Stimulated activated naive CD4-positive, alpha-beta T cell (primary cell): ENCODE results near the gene CORO2A.
A peak's percentile ranks its signal among the peaks of the same experiment; 100 is the strongest.
"Not testable (repeated sequence)": the region's sequence is repeated elsewhere in the genome, so short reads cannot be mapped to it uniquely, and the experiment has no call there.

ENCODE experiments used
- DNase-seq, 6 experiments: peaks; one replicate each; lab custom pipeline; 2025; lab: John Stamatoyannopoulos, UW

Gene CORO2A

DNA sequence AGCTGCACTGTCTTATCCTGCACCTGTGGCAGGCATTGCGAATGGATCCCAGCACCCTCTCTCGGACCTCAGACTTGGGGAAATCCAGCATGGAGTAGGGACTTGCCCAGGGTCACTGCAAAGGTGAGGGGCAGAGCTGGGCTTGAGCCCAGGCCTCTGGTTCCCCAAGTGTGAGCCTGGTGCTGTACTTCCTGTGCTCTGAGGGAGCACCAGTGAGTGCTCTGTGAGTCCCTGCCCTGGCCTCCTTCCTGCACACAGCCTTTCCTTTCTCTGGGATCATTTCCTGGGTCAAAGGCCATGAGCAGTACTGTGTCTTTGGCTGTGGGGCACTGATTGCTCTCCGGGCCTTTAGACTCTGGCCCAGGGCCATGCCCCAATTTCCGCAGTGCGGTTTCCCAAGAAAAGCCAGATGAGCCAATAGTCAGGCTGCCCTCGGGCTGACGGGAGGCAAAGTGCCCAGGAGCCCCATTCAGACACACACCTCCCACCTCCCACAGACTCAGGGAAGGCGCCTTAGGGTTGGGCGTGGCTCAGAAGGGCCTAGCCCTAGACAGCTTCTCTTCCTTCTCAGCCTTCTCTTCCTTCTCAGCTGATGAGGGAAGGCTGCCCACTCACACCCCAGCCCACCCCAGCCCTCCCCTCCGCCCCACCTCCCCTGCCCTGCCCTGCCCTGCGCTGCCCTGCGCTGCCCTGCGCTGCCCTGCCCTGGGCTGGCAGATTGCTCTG, 50.1 kb downstream of the CORO2A start:
- DNase-seq = no peak

DNA sequence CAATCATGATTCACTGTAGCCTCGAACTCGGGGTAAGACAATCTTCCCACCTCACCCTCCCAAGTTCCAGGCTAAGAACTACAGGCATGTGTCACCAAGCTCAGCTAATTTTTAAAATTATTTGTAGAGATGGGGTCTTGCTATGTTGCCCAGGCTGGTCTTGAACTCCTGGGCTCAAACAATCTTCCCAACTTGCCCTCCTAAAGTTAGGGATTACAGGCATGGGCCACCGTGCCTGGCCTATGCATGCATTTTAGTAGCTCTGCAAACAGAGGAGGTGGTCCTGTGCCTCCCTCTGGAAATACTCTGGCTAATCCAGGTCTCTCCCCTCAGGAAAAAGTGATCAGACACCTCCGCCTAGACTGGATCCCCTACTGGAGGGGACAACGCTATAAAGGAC, 51.9 kb downstream of the CORO2A start:
- no peak for DNase-seq

DNA sequence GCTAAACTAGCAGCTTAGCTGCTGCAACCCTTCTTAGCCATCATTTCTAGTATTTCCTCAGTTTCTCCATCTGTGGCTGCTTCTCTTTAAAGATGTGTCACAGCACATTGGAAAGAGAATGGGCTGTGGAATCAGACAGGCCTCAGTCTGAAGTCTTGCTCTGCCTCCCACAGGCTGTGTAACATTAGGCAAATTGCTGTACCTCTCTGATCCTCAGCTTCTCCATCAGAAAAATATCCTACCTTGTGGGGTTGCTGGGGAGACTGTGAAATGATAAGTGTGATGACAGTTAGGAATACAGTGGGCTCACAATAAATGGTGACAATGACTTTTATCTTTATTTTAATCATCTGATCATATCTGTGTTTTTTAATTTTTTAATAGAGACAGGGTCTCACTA, 55.9 kb downstream of the CORO2A start:
- no peak for DNase-seq

DNA sequence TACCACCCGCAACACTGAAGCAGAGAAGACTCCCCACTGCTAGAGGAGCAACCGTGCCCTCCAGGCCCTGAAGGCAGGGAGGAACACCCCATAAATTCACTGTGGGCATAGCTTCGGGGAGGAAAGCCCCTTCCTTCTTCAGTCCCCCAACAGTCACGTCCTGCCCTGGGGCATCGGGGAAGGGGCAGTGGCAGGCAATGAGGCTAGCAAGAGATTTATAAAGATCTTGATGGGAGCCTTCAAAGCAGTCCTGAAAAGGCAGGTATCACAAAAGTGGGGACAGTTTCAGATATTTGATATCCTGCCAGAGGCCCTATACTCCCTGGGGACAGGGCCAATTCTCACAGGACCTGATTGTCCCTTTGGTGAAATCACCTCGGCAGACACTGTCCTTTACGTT, 56.5 kb downstream of the CORO2A start:
- no peak for DNase-seq

DNA sequence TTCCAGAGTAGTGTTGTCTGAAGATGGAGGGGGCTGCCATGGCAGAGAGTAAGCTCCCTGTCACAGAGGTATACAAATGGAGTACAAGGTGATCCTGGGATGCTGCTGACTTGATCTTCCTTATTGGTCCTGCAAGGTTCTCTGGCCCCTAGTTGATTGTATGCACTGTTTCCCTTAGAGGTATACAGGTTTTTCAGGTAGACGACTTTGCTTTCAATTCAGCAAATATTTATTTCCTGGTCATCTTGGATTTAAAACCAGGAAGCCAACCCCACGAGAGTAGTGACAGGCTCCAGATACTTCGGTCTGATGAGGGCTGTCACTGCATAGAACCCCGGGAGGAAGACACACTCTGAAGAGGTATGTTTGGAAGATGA, 56.9 kb downstream of the CORO2A start:
- DNase-seq = no peak

DNA sequence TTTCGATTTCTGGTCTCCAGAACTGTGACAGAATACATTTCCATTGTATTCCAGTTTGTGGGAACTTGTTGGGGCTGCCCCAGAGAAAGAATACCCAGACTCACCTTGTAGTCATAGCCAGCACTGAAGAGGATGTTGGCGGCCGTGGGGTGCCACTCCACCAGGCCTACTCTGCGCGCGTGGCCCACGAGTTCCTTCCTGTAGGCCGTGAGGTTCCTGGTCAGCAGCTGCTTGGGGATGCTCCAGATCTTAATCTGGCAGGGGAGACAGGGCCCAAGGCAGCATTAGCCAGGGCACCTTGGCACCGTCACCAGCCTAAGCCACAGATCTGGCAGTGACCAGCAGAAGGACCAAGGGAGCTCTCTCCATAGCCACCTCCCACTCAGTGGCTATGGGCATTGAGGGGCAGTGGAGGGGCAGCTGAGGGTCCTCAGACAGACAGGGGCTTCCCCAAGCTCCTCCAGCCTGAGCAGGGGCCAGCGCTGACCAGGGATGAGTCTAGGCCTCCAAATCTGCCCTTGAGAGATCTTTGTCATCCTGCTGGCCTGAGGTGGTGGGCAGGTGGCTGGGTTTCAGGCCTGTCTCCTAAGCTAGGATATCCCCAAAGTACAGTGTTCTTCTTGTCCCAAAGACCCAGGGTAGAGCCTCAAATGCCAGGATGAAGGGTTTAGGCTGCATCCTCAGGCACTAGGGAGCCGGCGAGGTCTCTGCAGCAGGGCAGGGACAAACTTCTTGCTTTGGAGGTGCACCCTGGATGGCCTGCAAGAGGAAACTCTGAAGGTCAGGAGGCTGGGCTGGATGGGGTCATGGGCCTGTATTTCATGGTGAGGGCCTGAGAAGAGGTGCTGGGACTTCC, 57.5 kb downstream of the CORO2A start:
- no peak for DNase-seq

DNA sequence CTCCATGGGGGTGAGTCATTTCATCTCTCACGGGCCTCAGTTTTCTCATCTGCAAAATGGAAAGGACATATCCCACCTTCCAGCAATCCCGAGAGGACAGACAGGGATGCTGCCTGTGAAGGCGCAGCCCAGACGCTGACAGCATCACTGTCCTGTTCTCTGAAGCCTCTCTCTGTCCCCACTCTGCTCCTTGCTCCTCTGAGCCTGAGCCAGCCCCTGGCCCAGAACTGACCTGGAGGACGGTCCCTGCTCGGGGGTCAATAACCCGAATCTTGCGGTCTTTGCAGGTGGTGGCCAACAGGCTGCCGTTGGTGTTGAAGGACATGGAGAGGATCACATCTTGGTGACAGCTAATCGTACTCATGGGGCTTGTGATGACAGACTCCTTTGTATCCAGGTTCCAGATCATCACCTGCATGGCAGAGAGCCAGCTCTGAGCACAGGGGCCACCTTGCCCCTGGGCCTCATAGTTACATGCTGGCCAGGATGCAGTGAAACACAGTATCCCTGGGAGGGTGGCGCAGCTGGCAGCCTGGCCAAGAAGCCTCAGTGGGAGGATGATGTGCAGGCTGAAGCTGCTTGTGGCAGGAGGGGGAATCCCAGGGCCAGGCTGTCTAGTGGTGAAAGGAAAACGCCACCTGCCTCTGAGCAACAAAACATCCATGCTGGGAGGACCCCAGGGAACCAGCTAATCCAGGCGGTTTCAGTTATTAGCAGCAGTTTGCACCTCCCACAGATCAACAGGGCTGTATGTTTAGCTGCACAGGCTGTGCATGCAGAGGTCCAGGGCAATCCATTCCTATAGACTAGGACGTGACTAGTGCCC, 59.4 kb downstream of the CORO2A start:
- DNase-seq = no peak

DNA sequence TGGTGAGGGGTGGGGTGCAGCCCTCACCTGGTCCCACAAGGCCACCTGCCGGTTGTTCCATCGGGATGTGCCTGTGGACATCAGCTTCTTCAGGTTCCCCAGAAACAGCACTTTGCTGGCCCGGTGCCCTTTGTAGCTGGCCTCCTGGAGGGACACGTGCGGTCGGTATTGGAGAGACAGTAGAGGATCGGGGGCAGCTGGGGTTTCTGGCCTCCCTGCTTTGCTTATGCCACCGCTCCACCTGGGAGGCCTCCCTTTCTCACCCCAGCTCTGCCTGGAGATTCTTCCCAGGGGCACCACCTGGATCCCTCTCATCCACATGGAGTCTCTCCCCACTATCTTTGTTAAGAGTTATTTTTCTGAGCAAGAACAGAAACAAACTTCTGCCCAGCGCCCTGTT, 60.3 kb downstream of the CORO2A start:
- DNase-seq = no peak

DNA sequence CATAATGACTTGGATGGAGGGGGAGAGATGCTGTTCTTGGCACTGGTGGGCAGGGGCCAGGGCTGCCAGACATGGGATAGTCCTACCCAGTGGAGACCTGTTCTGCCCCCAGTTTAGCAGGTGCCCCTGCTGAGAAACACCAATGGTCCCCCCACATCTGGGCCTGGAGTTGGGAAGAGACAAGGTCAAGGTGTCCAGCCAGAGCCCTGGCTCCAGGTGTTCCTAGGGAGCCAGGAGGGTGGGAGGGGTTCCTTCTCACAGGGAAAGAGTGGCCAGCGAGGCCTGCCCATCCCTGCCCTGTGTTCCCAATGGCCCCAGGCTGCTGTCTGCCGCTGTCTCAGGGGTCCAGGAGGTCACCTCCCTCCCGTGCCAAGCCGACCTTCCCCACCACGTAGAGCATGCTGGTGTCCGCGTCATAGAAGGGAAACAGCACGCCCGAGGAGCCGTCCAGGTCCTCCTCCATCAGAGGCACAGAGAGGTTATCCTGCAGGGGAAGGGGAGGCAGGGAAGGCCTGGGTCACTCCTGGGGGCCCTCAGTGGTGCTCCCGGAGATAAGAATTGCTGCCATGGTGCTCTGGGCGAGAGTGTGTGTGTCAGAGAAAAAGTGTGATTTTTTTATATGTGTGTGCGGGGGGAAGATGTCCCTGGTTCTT, 61.7 kb downstream of the CORO2A start:
- no peak for DNase-seq

DNA sequence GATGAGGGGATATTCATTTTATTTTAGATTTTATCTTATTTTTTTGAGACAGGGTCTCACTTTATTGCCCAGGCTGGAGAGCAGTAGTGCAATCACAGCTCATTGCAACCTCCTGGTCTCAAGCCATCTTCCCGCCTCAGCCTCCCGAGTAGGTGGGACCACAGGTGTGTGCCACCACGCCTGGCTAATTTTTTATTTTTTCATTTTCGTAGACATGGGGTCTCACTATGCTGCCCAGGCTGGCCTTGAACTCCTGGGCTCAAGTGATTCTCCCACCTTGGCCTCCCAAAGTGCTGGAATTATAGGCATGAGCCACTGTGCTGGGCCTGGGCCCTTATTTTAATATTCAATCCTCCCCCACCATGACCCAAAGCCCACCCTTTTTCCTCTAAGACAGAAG, 62.4 kb downstream of the CORO2A start:
- DNase-seq = not testable (repeated sequence)

DNA sequence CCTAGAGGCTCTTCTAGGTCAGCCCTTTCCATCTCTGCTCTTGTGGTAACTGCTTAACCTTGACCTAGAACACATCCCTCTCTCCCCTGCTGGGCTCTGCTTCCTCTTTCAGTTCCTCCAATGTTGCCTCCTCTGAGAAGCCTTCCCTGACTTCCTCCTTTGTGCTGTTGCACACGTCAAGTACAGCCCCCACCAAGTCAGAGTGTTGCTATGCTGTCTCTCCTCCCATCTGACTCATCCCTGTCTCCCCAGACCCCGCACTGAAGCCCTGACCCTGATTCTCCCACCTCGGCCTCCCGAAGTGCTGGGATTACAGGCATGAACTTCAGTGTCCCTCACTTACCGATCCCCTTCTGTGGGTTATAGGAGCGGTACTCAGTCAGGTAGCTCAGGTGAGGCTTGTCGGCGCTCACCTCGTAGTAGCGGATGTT, 63.0 kb downstream of the CORO2A start:
- no peak for DNase-seq

DNA sequence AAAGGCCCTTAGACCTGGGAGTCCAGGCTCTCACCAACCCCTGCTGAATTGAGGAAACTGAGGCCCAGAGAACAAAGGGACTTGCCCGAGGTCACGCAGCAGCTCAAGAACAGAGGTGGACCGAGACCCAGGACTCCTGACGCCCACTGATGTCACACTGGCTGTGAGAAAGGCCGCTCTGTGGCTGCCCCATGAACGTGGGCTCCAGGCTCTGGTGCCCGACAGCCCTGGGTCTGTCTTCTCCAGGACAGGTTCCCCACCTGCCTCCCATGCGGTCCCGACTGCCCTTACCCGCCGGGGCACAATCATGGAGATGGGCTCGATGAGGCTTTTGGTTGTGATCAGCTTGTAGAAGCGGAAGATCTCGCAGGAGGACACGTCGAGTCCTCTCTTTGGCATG, 64.1 kb downstream of the CORO2A start:
- DNase-seq = no peak

DNA sequence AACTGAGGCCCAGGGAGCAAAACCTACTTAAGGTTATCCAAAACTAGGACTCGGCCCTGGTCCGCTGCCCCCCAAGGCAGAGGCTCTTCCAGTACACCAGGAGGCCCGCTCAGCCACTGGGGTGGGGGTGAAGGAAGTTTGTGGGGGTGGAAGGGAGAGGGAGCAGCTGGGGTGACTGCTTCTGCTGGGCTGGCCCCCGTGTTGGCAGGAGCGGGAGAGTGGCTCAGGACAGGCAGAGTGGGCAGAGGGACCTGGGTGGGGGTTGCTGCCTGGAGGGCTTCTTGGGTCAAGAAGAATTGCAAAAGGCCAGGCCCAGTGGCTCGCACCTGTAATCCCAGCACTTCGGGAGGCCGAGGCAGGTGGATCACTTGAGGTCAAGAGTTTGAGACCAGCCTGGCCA, 65.2 kb downstream of the CORO2A start:
- no peak for DNase-seq

DNA sequence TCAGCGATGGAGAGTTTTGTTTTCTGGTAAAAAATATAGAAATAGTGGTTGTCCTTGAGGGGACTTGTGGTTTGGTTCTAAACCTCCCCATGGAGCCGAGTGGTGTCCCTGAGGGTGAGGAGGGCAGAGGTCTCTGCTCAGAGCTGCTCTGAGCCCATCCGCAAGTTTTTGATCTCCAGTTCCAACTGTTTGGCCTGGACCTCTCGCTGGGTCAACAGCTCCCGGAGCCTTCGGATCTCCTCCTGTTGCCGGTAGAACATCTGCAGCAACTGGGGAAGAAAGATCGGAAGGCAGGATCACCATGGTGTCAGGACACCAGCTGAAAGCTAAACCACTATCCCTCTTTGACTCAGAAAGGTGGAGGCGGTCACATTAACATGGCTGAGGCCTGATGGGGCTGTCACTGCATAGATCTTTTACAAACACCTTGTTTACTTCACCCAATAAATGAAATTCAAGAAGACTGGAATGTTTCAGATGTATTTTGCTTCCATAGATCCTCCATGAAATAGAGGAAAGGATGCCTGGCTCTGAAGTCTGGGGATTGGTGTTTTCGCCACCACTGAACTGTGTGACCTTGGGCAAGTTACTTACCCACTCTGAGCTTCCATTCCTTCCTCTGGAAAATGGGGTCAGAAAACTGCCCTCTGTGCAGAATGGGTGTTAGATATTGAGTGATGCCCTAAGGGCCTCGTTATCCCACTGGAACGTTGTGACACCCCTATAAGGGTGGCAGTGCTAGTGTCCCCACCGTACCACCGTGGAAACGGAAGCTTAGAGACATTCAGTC, 67.6 kb downstream of the CORO2A start:
- no peak for DNase-seq

DNA sequence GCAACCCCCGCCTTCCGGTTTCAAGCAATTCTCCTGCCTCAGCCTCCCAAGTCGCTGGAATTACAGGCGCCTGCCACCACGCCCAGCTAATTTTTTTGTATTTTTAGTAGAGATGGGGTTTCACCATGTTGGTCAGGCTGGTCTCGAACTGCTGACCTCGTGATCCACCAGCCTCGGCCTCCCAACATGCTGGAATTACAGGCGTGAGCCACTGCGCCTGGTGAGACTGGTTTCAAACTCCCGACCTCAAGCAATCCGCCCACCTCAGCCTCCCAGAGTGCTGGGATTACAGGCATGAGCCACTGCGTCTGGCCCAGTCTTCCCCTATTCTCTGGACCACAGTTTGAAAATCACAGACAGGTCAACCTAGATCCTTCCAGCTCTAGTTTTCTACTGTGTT, 68.3 kb downstream of the CORO2A start:
- DNase-seq = not testable (repeated sequence)

DNA sequence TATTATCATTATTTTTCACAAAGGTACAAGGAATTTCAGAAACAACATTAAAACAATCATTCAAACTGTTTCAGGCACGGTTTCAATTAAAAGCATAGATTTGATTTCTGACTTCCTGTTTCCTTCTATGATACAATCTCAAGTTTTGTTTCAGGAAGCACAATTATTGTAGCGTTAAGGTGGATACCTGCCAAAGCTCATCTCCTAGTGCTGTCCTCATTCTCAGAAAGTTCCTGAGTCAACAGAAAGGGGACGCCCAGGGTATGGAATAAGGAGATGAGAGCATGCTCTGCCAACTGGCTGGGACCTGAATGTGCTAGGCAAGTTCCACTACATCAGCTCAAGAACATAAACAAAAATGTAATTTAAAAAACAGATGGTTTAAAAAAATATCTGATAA, 71.4 kb downstream of the CORO2A start:
- peak in 2 of 6 experiments; percentile 12 to 22 for DNase-seq

DNA sequence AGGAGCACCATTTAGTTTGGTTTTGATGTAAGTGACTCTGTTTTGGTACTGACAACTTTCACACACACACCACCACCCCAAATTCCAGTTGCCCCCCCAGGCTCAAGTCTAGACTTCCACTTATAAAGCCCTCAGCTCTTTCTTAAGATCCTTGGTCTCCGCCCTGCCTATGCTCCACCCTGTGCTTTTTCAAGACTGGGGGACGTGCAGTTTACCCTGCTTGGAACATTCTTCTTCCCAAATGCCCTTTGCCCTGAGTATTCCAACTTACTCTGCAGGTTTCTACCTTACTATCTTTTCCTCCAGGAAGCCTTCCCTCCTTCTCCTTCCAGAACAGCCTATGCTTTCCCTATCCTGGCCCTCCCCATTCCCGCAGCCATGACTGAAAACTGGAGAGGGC, 72.0 kb downstream of the CORO2A start:
- no peak for DNase-seq

DNA sequence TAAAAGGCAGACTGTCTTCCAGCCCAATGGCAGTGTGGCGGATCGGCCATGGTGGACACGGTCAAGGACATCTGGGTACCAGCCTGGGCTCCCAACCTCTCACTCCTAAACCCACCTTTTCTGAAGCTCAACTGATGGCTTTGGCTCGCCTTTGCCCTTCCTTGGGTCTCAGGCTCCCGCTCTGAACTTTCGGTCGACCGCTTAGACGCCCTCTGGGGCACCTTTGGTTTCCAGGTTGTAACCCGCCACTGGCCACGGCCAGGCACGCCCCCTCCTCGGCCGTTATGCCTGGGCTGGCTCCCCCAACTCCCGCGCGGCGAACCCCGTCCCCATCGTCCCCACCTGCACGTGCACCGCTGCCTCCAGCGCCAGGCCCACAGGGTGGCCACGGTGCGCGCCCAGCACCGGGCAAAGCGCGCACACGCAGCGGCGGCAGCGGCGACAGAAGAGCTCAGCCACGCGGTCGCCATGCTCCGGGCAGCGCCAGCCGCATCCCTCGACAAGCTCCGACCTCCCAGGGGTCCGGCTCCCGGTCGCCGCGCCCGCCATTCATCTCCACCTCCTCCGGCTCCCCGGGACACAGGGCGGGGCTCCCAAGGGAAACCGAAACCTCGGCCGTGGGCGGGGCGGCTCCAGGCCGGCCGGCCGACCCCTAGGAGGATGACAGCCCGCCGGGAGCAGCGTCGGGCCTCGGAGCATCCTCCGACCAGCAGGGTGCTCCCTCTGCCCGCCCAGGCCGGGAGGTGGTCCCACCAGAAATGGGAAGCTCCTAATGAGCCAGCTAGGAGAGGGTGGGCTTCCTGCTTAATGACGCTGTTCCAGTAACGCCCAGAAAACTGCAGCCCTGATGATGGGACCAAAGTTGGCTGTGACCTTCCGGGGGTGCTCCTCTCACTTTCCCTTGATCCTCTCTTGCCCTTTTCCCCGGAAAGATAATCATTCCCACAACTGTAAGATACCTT, 73.5 kb downstream of the CORO2A start, which contains the start of gene TRIM14:
Gene TRIM14 (minus strand): TSS at position 583 of the 962 bp plus-strand sequence. CDS start 34 bp downstream, at position 549.
- DNase-seq = peak; percentile 15 to 52 (median 44)

DNA sequence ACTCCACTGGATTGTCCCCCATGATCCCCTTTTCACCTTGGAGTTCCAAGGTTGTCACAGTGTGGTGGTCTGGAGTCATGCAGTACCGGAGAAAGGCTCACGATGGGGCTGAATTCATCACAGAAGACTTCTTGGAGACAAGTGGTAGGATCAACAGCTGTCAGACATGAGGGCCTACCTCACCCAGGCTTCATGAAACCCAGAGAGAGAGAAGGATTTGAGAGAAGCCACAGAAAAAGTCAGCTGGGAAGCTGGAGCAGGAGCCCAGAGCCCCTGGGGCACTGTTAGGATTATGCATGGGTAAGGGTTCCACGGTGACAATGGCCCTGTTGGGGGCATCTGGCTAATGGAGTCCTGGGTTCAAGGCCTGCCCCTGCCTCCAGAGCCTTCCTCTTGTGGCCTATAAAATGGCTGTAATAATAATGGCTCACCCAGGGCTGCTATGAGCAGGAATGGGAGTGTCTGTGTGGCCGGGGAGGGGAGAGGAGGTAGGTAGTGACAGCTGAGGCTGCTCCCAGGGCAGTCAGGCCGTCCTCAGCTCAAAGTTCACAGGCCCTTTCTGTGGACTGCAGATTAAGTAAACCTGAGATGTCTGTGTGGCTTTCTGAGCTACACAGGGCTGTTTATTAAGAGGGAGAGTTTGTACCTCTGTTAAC, 74.3 kb downstream of the CORO2A start:
- DNase-seq = peak in 5 of 6 experiments; percentile 15 to 67 (median 43)
